C4-2B (cell line): ENCODE measurements around the gene DSPP.
A peak's percentile ranks its signal among the peaks of the same experiment; 100 is the strongest.

ENCODE experiments used
- H3K27ac ChIP-seq: fragments of 450-650 bp; 2 replicates; pipeline ENCODE4 v1.5.1; 2017
- CTCF ChIP-seq: fragments of 450-650 bp; conservative IDR thresholded peaks from 2 replicates; pipeline ENCODE4 v1.5.1; 2017; ENCODE audit warnings: mild to moderate bottlenecking
- ZFX ChIP-seq: fragments of 450-650 bp; IDR thresholded peaks from 2 replicates; pipeline ENCODE4 v1.6.1; 2017

DSPP gene

DNA sequence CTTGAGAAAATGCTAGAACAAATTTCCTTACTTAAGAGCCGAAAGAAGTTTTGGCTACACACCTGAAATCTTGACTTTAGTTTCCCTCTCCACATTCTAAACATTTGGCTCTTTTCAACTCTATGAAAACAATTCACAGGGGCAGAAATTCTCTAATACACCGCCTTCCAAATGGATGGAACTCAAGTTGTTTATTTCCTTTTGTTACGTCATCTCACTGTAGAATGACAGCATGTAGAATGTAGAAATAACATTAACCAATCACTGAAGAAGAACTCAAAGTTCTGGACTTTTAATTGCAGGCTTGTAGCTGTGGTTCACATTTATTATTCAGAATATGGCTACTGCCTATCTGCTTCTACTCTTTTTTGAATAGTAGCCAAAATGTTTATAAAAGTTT, 43.6 kb downstream of the DSPP start:
- H3K27ac ChIP-seq: no peak overlapping the region
- TF ChIP-seq CTCF (no peak), ZFX (no peak)

GRCh38 chr4:87654487-87655044, 46.2 kb downstream of the DSPP start:
- no peak for TF ChIP-seq ZFX
- TF ChIP-seq CTCF: no peak
- no peak overlapping the region for H3K27ac ChIP-seq

GRCh38 chr4:87657525-87657924, 49.2 kb downstream of the DSPP start:
- H3K27ac ChIP-seq: no peak overlapping the region
- TF ChIP-seq CTCF: no peak
- TF ChIP-seq ZFX: no peak

GRCh38 chr4:87659247-87659931, 51.1 kb downstream of the DSPP start:
- no peak for TF ChIP-seq CTCF
- TF ChIP-seq ZFX: no peak
- peak overlapping the region; percentile 11; the same call in 1 of the 2 replicates for H3K27ac ChIP-seq

DNA sequence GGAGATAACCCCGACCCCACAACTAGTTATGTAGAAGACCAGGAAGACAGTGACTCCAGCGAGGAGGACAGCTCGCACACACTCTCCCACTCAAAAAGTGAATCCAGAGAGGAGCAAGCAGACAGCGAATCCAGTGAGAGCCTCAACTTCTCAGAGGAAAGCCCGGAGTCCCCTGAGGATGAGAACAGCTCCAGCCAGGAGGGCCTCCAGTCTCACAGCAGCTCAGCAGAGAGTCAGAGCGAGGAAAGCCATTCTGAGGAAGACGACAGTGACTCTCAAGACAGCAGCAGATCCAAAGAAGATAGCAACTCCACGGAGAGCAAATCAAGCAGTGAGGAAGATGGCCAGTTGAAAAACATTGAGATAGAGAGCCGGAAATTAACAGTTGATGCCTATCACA, 54.5 kb downstream of the DSPP start:
- no peak overlapping the region for H3K27ac ChIP-seq
- no peak for TF ChIP-seq ZFX
- TF ChIP-seq CTCF: no peak
